Erythroblast (primary cell): ENCODE results near the gene UNC79.

Experiments
- GATA1 ChIP-seq: IDR thresholded peaks from 2 replicates; pipeline ENCODE4 v1.6.1; 2011; ENCODE audit warnings: low read depth, mild to moderate bottlenecking, control low read depth, low read length, moderate library complexity
- POLR2A ChIP-seq: IDR thresholded peaks from 2 replicates; pipeline ENCODE4 v1.6.1; 2011; ENCODE audit warnings: mild to moderate bottlenecking, low read length

- TF ChIP-seq POLR2A (no peak), GATA1 (no peak)
Measured at GRCh38 chr14:93531644-93532043, 100.9 kb downstream of the UNC79 start.
